ENCODE results near the gene ITGAE. TPM values are rescaled to one million over a fixed set of nuclear protein-coding genes. Genes with fewer than 3 reads are reported as not detected.
"Not testable (repeated sequence)": the region's sequence is repeated elsewhere in the genome, so short reads cannot be mapped to it uniquely, and the experiment has no call there.

Gene ITGAE
- total RNA-seq, 1 donor from 2014 or later: 17.1 TPM

DNA sequence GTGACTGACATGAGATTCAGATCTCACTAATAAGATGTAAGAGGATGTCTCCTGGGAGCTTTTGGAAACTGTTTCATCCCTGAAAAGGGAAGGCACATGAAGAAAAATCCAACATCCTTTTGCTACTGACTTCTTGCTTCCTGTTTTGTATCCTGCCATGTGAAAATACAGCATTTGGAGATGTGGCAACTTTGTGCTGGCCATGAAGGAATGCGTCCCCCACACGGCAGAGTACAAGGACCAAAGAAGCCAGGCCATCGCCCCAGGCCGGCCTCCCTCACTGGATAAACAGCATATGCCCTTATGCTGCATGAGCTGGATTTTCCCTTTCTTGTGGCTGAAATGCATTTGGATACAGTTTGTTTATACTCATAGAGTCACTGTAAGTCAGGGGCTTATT, 82.8 kb downstream of the ITGAE start:
- TF ChIP-seq, protein P1, sequence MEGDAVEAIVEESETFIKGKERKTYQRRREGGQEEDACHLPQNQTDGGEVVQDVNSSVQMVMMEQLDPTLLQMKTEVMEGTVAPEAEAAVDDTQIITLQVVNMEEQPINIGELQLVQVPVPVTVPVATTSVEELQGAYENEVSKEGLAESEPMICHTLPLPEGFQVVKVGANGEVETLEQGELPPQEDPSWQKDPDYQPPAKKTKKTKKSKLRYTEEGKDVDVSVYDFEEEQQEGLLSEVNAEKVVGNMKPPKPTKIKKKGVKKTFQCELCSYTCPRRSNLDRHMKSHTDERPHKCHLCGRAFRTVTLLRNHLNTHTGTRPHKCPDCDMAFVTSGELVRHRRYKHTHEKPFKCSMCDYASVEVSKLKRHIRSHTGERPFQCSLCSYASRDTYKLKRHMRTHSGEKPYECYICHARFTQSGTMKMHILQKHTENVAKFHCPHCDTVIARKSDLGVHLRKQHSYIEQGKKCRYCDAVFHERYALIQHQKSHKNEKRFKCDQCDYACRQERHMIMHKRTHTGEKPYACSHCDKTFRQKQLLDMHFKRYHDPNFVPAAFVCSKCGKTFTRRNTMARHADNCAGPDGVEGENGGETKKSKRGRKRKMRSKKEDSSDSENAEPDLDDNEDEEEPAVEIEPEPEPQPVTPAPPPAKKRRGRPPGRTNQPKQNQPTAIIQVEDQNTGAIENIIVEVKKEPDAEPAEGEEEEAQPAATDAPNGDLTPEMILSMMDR (IDR thresholded peaks at IDR 0.05; ENCODE audit: insufficient read depth, low read length, severe bottlenecking): no peak
- Histone ChIP-seq H3K4me3 (ENCODE audit: low read depth, low read length) (no peak overlapping the region), H3K36me3 (ENCODE audit: control insufficient read depth, insufficient read depth, low read length) (peaks cover 12% of the 10 kb centered on the region), H3K27me3 (ENCODE audit: control insufficient read depth, insufficient read depth, low read length) (no peaks in the 10 kb centered on the region)
- FAIRE-seq (no peak), DNase-seq (ENCODE audit: low read depth) (no peak)

DNA sequence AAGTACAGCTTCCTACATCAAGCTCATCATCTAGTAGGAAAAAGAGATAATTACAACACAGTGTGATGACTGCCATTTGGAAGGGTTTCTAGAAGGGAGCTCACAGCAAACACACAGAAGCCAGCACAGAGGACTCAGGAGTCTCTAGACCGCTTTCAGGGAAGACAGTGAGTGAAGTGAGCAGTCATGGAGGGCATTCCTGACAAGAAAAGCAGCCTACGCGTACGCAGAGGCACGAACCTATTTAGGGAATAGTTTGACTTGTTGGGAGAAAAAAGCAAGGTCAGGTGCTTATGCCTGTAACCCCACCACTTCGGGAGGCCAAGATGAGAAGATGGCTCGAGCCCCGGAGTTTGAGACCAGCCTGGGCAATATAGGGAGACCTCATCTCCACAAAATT, 85.7 kb downstream of the ITGAE start:
- Histone ChIP-seq H3K4me3 (ENCODE audit: low read depth, low read length) (no peak overlapping the region), H3K27me3 (ENCODE audit: control insufficient read depth, insufficient read depth, low read length) (no peaks in the 10 kb centered on the region), H3K36me3 (ENCODE audit: control insufficient read depth, insufficient read depth, low read length) (peaks cover 12% of the 10 kb centered on the region)
- FAIRE-seq (peak; percentile 13), DNase-seq (ENCODE audit: low read depth) (no peak)
- TF ChIP-seq, protein P1 (IDR thresholded peaks at IDR 0.05; ENCODE audit: insufficient read depth, low read length, severe bottlenecking): no peak

DNA sequence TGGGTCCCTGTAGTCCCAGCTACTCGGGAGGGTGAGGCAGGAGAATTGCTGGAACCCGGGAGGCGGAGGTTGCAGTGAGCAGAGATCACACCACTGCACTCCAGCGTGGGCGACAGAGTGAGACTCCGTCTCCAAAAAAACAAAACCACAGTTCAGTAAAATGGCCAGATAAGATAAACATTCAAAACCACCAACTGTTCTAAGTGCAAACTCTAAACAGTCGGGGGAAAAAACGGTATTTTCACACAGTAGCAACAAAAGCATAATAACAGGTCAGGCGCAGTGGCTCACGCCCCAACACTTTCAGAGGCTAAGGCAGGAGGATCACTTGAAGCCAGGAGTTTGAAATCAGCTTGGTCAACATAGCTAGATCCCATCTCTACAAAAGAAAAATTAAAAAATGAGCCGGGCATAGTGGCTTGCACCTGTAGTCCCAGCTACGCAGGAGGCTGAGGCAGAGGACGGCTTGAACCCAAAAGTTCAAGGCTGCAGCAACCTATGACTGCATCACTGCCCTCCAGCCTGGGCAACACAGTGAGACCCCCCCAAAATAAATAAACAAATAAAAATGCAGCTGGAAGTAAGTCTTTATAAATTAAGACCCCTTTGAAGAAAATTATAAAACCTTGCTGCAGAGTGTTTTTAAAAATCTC, 88.1 kb downstream of the ITGAE start:
- H3K4me3 ChIP-seq (ENCODE audit: low read depth, low read length): no peak overlapping the region
- H3K36me3 ChIP-seq (ENCODE audit: control insufficient read depth, insufficient read depth, low read length): peaks cover 10% of the 10 kb centered on the region
- no peak for FAIRE-seq
- TF ChIP-seq, protein P1 (IDR thresholded peaks at IDR 0.05; ENCODE audit: insufficient read depth, low read length, severe bottlenecking): no peak
- H3K27me3 ChIP-seq (ENCODE audit: control insufficient read depth, insufficient read depth, low read length): no peaks in the 10 kb centered on the region
- DNase-seq (ENCODE audit: low read depth): no peak

DNA sequence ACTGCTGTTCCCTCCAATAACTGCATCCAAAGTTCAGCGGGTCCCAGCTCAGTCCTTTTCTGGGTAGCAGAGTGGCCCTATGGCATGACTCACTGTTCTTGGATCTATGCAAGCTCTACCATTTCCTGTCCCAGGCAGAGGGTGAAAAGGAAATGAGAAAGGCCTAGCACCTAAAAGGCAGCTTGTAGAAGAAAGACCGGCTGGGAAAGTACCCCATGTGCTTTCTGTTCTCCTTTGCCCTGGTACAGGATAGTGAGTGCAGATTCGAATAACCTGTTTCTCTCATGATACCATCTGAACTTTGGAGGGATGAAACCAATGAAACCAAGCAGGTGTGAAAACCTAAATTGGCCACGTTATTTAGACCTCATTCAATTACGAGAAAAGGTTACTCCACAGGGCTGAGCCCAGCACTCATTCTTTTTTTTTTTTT, 90.0 kb downstream of the ITGAE start:
- peak; percentile 71 for DNase-seq (ENCODE audit: low read depth)
- TF ChIP-seq, protein P1 (IDR thresholded peaks at IDR 0.05; ENCODE audit: insufficient read depth, low read length, severe bottlenecking): no peak
- Histone ChIP-seq H3K4me3 (ENCODE audit: low read depth, low read length) (no peak overlapping the region), H3K36me3 (ENCODE audit: control insufficient read depth, insufficient read depth, low read length) (peaks cover 5% of the 10 kb centered on the region), H3K27me3 (ENCODE audit: control insufficient read depth, insufficient read depth, low read length) (no peaks in the 10 kb centered on the region)
- no peak for FAIRE-seq

DNA sequence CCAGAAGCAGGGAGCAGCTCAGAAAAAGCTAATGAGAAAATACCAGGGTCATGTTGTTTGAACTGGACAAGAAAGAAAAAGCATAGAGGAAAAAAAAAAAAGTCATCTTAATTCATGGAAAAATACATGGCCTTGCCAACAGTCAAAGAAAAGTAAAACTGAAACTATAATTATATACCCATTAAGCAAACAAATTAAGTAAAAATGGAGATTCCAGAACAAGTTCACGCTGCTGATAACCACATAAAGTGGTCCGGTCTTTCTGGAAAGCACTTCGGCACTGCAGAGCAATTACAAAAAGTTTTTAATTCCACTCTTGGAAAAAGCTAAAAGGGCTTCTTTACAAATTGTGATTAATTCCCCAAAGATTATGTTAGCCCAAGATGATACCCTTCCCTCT, 92.6 kb downstream of the ITGAE start:
- DNase-seq (ENCODE audit: low read depth) (no peak), FAIRE-seq (no peak)
- Histone ChIP-seq H3K4me3 (ENCODE audit: low read depth, low read length) (no peak overlapping the region), H3K27me3 (ENCODE audit: control insufficient read depth, insufficient read depth, low read length) (no peaks in the 10 kb centered on the region), H3K36me3 (ENCODE audit: control insufficient read depth, insufficient read depth, low read length) (no peaks in the 10 kb centered on the region)
- TF ChIP-seq, protein P1 (IDR thresholded peaks at IDR 0.05; ENCODE audit: insufficient read depth, low read length, severe bottlenecking): no peak

DNA sequence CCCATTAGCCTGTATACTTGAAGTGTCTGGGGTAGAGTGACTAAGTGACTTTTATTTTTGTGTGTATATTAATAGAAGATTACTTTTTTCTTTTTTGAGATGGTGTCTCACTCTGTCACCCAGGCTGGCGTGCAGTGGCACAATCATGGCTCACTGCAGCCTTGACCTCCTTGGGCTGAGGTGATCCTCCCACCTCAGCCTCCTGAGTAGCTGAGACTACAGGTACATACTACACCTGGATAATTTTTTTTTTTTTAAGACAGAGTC, 95.3 kb downstream of the ITGAE start:
- not testable (repeated sequence) for DNase-seq (ENCODE audit: low read depth); H3K36me3 ChIP-seq (ENCODE audit: control insufficient read depth, insufficient read depth, low read length); H3K4me3 ChIP-seq (ENCODE audit: low read depth, low read length); H3K27me3 ChIP-seq (ENCODE audit: control insufficient read depth, insufficient read depth, low read length); FAIRE-seq

Measured in bronchial epithelial cell (primary cell).